HG03159 (cell line): ENCODE results near the gene PER1.
"Not testable (repeated sequence)": the region's sequence is repeated elsewhere in the genome, so short reads cannot be mapped to it uniquely, and the experiment has no call there.

ENCODE experiments used
- ATAC-seq: cut with Tn5 transposase; IDR thresholded peaks from one replicate; pipeline ENCODE4 v1.9.1; 2021; ENCODE audit warnings: mild to moderate bottlenecking, moderate library complexity; ENCODE audit not compliant: unreplicated experiment

PER1 gene

GRCh38 chr17:8152112-8152775 lies at the start of gene PER1:
TSS of gene PER1 (minus strand) at chr17:8152404. CDS start at chr17:8150706, 1,698 bp downstream.
- no peak for ATAC-seq

GRCh38 chr17:8192070-8192815 lies 40.0 kb upstream of the PER1 start:
- ATAC-seq, result peak; percentile 32

GRCh38 chr17:8190506-8190905 lies 38.3 kb upstream of the PER1 start:
- no peak for ATAC-seq

- peak; percentile 48 for ATAC-seq
Observed at GRCh38 chr17:8189711-8190477, 37.7 kb upstream of the PER1 start, which contains the start of gene BORCS6. TSS of gene BORCS6 (minus strand) at chr17:8190180. CDS start at chr17:8190140, 40 bp downstream.

- ATAC-seq, result no peak
Observed at GRCh38 chr17:8189041-8189710, 37.0 kb upstream of the PER1 start.

GRCh38 chr17:8188263-8188839 lies 36.1 kb upstream of the PER1 start:
- ATAC-seq, result no peak

- peak; percentile 21 for ATAC-seq
Observed at GRCh38 chr17:8187517-8188262, 35.5 kb upstream of the PER1 start.

GRCh38 chr17:8186787-8187516 lies 34.7 kb upstream of the PER1 start:
- peak; percentile 26 for ATAC-seq

- ATAC-seq, result peak; percentile 1
Observed at GRCh38 chr17:8186446-8186786, 34.2 kb upstream of the PER1 start.

GRCh38 chr17:8185582-8186445 lies 33.6 kb upstream of the PER1 start:
- peak; percentile 21 for ATAC-seq

GRCh38 chr17:8176998-8177731 lies 25.0 kb upstream of the PER1 start:
- no peak for ATAC-seq

GRCh38 chr17:8176197-8176940 lies 24.2 kb upstream of the PER1 start, which contains the start of gene TMEM107:
TSS of gene TMEM107 (minus strand) at chr17:8176380. CDS start at chr17:8176286, 94 bp downstream.
- ATAC-seq, result no peak

- no peak for ATAC-seq
Observed at GRCh38 chr17:8175795-8176196, 23.6 kb upstream of the PER1 start.

- ATAC-seq, result no peak
Observed at GRCh38 chr17:8173871-8174322, 21.7 kb upstream of the PER1 start.

- ATAC-seq, result peak; percentile 68
Observed at GRCh38 chr17:8173056-8173870, 21.1 kb upstream of the PER1 start.

- not testable (repeated sequence) for ATAC-seq
Observed at GRCh38 chr17:8170186-8170585, 18.0 kb upstream of the PER1 start.
